Right renal cortex interstitium (tissue), 3 donors: Measurements from ENCODE around the gene LMO3. TPM values are rescaled to one million over a fixed set of nuclear protein-coding genes. Genes with fewer than 3 reads are reported as not detected.
"Not testable (repeated sequence)": the region's sequence is repeated elsewhere in the genome, so short reads cannot be mapped to it uniquely, and the experiment has no call there.

Source experiments
- DNase-seq, 3 donors: peaks; one replicate each; pipeline ENCODE4 v3.0.0-alpha.2; 2013; ENCODE audit warnings: low read depth in 3 of 3, low spot score in 2 of 3
- polyA plus RNA-seq, 3 donors: library from polyadenylated mRNA; unstranded; fragments of 120-200 nt; gene quantifications; one replicate each; pipeline ENCODE4 v1.2.1, GENCODE V29; 2013; ENCODE audit not compliant: insufficient read length in 3 of 3

The LMO3 gene
- polyA plus RNA-seq, 3 donors: 2.4 to 2.6 (median 2.4) TPM

DNA sequence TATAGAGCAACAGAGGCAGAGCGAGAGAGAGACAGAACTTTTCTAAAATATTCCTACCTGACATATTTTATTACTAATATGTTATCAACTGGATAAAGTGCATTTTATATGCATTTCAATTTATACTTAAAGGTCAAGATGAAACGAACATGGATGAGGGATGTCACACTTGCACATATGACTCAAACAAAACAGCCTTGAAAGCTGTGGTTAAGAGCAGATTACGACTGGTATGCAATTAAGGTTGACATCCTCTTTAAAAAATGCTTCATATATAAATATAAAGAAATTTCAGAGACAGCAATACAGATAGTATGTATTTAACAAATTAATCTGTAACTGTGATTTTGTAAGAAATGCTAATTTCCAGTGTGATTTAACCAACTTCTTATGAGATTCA, 52.5 kb downstream of the LMO3 start:
- no peak for DNase-seq

DNA sequence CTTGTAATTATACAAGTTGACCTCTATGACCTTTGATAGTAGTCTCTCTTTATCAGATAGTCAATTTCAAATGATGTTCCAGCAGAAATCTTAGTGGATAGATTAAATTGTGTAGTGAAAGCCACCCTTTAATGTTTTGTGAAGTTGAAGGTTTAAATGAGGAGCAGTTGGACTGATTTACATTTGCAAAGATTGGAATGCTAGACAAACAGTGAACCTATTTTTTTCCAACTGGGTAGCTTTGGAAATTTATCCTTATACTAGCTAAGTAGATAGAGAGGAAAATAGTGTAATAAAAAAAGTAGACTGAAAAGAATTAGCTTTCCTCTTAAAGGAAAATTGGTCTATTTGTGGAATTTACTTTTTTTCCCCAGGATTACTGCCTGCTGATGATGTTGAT, 53.7 kb downstream of the LMO3 start:
- DNase-seq: no peak

GRCh38 chr12:16545836-16546235, 60.1 kb downstream of the LMO3 start:
- no peak for DNase-seq

DNA sequence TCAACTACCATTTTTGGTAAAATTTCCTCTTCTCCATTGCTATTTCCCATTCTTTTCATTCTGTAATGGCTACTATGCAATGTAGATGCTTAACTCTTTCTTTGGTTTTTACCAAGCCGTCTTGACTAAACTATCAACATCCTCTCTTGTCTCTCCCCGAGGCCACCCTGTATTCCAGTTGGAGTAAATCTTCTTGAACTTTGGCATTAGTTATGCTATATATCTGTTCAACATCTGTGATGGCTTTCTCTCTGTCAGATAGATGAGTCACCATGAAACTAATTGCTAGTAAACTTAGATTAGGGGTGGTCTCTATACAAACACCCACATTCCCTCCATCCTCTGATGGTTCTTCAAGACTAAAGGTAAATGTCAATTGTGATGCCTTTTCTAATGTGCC, 63.4 kb downstream of the LMO3 start:
- DNase-seq: no peak

DNA sequence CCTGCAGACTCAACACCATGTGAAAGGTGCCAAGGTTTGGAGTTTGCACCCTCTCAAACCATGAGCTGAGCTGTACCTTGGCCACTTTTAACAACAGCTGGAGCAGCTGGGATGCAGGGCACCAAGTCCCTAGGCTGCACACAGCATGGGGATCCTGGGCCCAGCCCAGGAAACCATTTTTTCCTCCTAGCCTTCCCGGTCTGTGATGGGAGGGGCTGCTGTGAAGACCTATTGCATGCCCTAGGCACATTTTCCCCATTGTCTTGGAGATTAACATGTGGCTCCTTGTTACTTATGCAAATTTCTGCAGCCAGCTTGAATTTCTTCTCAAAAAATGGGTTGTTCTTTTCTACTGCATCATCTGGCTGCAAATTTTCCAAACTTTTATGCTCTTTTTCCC, 68.3 kb downstream of the LMO3 start:
- DNase-seq: not testable (repeated sequence)

DNA sequence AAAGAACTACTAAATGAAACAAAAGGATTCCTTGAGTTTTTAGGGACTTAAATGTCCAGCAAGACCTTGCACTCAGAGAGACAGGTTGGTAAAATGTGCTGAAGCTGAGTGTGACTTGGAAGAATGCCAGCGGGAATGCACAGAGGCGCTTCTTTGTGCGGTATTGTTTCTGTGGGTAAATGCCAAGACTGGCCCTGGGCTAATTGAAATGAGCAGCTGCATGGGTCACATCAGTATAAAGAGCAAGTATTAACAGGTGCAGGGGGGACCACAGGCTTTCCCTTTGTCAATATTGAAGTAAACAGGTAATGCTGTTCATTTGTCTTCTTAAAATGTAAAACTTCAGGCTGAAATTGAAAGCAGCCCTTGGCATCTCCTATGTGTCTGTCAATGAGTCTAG, 74.3 kb downstream of the LMO3 start:
- no peak for DNase-seq

- no peak for DNase-seq
These were observed 75.6 kb downstream of the LMO3 start for GRCh38 chr12:16530268-16530850.

- no peak for DNase-seq
These were observed 79.3 kb downstream of the LMO3 start for GRCh38 chr12:16526693-16527092.

GRCh38 chr12:16524378-16524777, 81.6 kb downstream of the LMO3 start:
- peak in 1 of 3 donors; percentile 10 for DNase-seq

- no peak for DNase-seq
These were observed 82.0 kb downstream of the LMO3 start for GRCh38 chr12:16523951-16524331.

DNA sequence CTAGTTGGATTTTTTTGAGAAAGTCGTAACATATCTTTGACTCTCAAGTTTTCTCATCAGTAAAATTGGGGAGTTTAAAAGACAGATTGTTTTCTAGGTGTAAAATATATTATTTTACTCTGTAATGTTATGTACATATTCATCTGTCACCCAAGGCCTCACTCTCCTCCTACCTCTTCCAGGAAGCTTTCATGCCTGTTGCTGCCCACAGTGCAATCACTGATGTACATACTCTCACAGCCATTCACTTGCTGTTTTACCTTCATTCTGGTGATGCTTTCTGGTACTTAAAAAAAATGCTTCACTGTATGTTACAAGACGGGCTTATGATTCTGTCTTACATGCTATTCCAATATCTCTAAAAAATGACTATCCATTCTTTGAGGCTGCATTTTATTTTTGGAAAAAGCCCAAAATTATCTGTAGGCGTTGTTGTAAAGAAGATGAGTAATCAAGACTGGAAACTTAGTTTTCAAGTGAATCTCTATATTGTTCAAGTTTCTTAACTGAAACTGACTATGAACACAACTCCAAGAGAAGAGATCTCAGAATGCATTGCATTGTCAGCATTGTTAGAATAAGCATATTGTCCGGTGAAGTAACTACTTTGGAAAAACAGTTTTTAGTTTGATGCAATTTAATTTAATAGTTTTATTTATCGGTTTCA, 82.5 kb downstream of the LMO3 start:
- DNase-seq: no peak

DNA sequence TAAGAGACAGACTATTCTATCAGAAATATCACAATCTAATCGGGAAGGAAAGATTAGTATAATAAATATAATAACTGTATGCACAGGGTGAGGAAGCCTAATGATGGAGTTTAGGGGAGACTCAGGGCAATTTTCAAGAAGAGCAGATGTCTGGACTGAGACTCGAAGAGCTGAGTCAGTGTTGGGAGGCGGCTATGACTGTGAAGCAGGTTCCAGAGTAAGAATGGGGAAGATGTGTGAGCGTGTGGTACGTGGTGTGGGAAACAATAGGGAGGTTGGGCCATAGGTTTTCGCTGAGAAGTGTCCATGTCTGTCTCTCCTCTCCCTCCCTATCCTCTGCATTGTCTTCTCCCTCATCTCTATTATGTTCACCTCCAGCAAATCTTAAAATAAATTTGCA, 85.6 kb downstream of the LMO3 start:
- no peak for DNase-seq

- DNase-seq: no peak
These were observed 90.3 kb downstream of the LMO3 start for GRCh38 chr12:16515666-16516065.

DNA sequence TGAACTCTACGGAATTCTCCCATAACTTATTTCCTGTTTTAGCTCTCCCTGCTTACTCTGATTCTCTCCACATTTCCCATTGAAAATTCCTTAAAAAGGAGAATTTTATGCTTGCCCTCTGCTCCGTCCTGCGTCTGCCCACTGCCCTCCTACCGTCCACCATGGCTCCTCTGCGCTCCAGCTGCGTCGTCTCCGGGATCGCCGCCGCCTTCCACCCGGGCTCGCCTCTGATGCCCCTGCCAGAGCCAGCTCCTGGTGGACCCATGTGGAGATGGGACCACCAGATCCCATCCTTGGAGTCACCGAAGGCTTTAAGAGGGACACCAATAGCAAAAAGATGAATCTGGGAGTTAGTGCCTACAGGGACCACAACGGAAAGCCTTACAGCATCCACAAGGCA, 92.7 kb downstream of the LMO3 start:
- DNase-seq: no peak

GRCh38 chr12:16509411-16509810, 96.6 kb downstream of the LMO3 start:
- DNase-seq: no peak

GRCh38 chr12:16506394-16506793, 99.6 kb downstream of the LMO3 start:
- DNase-seq: no peak

- DNase-seq: no peak
These were observed 101.8 kb downstream of the LMO3 start for GRCh38 chr12:16504200-16504599.

- no peak for DNase-seq
These were observed 106.4 kb downstream of the LMO3 start for GRCh38 chr12:16499611-16500010.
